Uterus (tissue), 2 donors: ENCODE measurements around the gene MPHOSPH6.
"Not testable (repeated sequence)": the region's sequence is repeated elsewhere in the genome, so short reads cannot be mapped to it uniquely, and the experiment has no call there.

Experiments used
- POLR2A ChIP-seq, 2 donors: fragments of 450-650 bp; IDR thresholded peaks; one replicate each; pipeline ENCODE4 v1.6.1; 2016; ENCODE audit warnings: antibody characterized with exemption in 2 of 2, mild to moderate bottlenecking in 1 of 2, moderate library complexity in 1 of 2
- TF ChIP-seq, protein P1 (sequence below), 4 experiments: fragments of 200-600 bp in 2 of 4; fragments of 450-650 bp in 2 of 4; sonication (generic) in 2 of 4; IDR thresholded peaks; one replicate each; pipeline ENCODE4 v1.5.1; 2016 to 2019; ENCODE audit warnings: antibody characterized with exemption in 4 of 4, mild to moderate bottlenecking in 2 of 4, moderate library complexity in 1 of 4

DNA sequence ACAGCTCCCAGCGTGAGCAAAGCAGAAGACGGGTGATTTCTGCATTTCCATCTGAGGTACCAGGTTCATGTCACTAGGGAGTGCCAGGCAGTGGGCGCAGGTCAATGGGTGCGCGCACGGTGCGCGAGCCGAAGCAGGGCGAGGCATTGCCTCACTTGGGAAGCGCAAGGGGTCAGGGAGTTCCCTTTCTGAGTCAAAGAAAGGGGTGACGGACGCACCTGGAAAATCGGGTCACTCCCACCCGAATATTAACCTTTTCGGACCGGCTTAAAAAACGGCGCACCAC, 30.8 kb downstream of the MPHOSPH6 start:
- TF ChIP-seq, protein P1, sequence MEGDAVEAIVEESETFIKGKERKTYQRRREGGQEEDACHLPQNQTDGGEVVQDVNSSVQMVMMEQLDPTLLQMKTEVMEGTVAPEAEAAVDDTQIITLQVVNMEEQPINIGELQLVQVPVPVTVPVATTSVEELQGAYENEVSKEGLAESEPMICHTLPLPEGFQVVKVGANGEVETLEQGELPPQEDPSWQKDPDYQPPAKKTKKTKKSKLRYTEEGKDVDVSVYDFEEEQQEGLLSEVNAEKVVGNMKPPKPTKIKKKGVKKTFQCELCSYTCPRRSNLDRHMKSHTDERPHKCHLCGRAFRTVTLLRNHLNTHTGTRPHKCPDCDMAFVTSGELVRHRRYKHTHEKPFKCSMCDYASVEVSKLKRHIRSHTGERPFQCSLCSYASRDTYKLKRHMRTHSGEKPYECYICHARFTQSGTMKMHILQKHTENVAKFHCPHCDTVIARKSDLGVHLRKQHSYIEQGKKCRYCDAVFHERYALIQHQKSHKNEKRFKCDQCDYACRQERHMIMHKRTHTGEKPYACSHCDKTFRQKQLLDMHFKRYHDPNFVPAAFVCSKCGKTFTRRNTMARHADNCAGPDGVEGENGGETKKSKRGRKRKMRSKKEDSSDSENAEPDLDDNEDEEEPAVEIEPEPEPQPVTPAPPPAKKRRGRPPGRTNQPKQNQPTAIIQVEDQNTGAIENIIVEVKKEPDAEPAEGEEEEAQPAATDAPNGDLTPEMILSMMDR (IDR thresholded peaks at IDR 0.05): not testable (repeated sequence)
- TF ChIP-seq POLR2A (IDR thresholded peaks at IDR 0.05): not testable (repeated sequence)
